HG03521 (cell line): Measurements from ENCODE around the gene UNC93B1.
"Not testable (repeated sequence)": the region's sequence is repeated elsewhere in the genome, so short reads cannot be mapped to it uniquely, and the experiment has no call there.

Experiments used
- ATAC-seq: cut with Tn5 transposase; IDR thresholded peaks from one replicate; pipeline ENCODE4 v1.9.1; 2021; ENCODE audit warnings: mild to moderate bottlenecking, moderate library complexity; ENCODE audit not compliant: unreplicated experiment

Gene UNC93B1

DNA sequence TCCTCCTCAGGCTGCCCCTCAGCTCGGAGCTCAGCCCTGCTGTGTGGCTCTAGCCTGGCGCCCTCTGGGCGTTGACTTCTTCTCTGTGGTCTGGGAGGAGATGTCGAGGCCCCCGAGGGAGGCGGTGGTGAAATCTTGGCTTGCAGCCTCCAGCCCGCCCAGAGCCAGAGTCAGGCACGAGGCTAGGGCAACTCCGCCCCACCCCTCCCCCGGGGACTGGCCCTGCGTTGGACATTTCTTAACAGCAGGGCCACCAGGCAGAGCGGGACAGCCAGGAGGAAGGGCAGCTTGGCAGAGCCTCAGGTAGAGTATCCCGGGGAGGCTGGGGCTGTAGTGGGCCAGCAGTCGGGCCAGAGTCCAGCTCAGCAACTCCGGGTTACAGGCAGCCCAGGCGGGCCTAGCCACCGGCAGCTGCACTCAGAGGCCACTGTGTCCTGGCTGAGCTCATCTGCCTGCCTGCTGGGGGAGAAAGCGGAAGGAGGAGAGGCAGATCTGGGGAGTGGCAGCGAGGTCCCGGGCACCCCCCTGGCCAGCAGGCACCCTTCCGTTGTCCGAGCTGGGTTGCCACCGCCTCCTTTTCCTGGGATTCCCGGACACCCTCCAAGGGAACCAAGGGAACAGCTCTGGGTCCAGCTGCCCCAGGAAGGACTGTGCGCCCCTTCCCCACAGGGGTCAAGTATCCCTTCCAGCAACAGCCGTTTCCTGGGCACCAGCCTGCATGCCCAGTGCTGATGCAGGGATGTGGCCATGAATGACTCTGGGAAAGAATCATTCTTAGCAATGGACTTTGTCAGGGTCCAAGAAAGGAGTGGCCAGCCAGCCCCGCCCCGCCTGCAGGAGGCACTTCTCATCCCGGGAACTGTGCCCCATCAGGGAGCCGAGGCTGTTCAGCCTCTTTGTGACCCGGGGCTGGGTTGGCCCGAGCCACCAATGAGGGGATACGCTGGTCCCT lies 6.5 kb upstream of the UNC93B1 start, which contains the start of gene ALDH3B1:
ALDH3B1 (plus strand) TSS at position 238 of the 952 bp plus-strand sequence. CDS start 4,971 bp downstream, outside the sequence.
- ATAC-seq: no peak

GRCh38 chr11:68009391-68010089 lies 5.6 kb upstream of the UNC93B1 start:
- no peak for ATAC-seq

DNA sequence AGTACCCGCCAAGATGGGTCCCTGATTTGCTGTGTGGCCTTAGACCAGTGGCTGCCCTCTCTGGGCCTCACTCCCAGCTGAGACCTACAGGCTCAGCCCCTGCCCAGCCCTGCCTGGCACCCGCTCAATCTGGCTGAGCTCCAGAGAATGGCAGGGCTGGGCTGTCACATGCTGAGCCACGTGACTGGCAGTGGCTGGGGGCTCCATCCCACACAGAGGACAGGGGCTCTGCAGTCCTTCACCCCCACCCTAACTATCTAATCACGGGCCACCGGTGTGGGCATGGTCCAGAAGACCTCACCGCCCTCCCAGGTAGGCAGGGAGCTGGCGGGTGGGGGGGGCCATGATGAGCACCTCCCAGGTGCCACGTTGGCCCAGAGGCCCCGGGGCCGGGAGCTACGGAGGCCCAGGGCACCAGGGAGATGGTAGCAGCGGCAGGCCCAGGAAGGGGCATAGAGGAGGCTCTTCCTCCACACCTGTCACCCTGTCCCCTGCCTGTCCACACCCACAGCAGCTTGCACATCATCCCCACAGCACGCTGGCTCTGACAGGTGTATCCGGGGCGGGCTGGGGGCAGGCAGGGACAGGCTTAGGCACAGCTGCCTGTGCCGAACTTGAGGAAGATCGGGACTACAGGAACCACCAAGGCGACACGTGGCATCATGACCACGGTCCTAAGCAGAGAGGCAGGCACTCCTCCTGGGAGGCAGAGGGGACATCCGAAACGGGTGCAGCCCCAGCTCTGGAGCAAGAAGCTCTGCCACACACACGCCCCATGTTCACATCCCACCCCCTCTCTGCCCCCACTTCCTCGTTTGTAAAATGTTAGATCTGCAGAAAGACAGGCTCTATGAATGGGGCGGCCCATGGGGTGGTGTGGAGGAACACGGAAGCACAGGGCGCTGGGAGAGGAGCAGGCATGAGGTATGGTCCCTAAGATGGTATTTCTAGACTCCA lies 4.8 kb upstream of the UNC93B1 start:
- ATAC-seq: no peak

- no peak for ATAC-seq
Observed at GRCh38 chr11:68007498-68008380, 3.8 kb upstream of the UNC93B1 start.

GRCh38 chr11:68006606-68007166 lies 2.8 kb upstream of the UNC93B1 start:
- no peak for ATAC-seq

- no peak for ATAC-seq
Observed at GRCh38 chr11:68004551-68005335, 846 bp upstream of the UNC93B1 start.

DNA sequence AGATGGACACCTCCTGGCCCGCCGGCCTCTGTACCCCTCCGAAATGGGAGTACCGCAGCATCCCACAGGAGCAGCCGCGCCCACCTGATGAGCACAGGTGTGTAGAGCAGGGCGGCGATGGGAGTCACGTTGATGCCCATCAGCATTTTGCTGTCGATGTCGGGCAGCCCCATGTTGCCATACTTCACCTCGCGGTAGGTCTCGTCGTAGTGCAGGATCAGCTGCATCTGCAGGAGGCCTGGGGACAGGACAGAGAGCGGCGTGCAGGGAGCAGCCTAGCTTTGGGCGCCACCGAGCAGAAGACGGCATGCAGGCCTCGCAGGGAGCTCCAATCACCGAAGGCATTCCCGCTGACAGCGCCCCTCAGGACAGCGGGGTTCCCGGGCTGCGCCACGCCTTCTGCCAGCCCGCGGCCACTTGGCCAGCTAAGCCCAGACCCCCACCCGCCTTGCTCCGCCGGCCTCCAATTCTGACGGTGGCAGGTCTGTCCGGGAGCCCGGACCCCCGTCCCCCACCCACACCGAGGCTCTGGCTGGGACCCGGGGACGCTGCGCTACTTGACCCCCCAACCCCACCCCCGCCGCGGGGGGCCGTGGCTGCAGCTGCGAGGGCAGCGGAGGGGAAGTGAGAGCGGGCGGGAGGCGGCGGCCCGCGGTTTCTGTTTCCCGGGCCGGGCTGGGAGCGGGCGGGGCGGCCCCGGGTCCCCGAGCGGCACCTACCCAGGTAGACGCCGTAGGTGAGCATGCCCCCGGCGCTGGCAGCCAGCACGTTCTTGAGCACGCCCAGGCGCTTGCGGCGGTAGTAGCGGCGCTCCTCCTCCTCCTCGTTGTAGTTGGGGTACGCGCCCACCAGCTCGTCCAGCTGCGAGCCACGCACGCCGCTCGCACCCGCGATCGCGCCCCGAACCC lies 705 bp downstream of the UNC93B1 start:
- peak; percentile 32 for ATAC-seq

- ATAC-seq: no peak
Observed at GRCh38 chr11:68002575-68002937, 1.3 kb downstream of the UNC93B1 start.

GRCh38 chr11:67999704-68000103 lies 4.2 kb downstream of the UNC93B1 start:
- no peak for ATAC-seq

DNA sequence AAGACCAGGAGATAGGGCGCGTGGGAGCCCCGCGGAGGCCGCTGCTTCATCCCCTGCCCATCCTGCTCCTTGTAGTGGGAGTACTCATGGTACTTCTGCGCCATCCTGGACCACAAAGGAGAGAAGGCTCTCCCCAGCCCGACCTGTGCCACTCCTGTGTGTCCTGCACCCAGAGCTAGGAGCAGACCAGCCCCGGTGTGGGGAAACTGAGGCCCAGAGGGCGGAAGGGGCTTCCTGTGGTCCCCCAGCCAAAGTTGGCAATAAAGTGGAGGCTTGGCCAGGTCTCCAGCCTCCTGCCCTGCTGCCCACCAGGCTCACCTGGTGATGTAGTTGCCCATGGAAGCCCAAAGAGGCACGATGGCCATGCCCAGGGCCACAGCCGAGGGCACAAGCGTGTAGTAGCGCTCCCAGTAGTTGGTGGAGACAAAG lies 4.7 kb downstream of the UNC93B1 start:
- ATAC-seq: no peak

- ATAC-seq: no peak
Observed at GRCh38 chr11:67998150-67999045, 5.5 kb downstream of the UNC93B1 start.

DNA sequence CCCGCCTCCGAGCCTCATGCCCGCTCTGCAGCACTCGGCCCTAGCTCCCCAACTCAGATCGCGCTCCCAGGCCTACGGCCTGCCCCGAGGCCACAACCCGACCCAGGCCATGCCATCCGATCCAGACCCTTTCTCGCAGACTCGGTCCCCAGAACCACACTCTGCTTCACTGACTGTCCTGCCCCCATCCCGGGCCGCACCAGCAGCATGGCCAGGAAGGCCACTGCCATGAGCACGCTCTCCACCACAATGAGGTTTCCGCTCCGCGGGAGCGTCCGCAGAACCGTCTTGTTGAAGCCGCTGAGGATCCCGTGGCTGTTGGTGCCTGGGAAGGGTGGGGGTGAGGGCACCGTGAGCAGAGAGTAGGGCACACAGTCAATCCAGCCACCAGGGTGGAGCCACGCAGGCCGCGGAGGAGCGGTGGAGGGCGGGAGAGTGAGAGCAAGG lies 6.4 kb downstream of the UNC93B1 start:
- ATAC-seq: no peak

DNA sequence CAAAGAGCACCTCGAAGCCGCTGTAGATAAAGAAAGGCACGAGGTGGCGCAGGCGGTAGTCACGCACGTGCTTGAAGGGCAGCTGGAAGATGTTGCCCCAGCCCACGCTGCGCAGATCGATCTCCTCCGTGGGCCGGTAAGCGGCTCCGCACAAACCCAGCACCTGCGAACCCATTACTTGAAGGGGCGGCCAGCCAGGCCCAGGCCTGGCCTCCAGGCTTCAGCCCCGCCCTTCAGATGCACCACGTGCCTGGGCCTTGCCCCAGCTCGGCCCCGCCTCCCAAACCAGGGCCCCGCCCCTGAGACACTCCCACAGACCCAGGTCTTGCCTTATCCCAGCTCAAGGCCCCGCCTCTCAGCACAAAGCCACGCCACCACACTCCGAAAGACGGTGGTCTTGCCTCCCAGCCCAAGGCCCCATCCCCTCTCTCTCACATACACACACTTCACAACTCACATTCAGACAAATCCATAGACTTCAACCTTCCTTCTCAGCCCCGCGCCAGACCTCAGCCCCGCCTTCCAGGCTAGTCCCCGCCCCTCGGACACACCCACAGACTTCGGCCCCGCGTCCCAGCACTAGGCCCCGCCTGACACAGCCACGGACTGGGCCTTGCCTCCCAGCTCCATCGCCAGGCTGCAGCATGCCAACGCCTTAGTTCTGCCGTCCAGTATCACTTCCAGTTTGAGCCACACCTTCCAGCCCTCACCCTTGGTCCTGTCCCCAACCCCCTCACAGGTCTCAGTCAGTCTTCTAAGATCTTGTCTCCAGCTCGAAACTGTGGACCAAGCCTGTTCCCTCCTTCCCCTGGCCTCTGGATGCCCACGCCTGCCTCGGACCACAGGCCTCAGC lies 7.0 kb downstream of the UNC93B1 start:
- no peak for ATAC-seq

DNA sequence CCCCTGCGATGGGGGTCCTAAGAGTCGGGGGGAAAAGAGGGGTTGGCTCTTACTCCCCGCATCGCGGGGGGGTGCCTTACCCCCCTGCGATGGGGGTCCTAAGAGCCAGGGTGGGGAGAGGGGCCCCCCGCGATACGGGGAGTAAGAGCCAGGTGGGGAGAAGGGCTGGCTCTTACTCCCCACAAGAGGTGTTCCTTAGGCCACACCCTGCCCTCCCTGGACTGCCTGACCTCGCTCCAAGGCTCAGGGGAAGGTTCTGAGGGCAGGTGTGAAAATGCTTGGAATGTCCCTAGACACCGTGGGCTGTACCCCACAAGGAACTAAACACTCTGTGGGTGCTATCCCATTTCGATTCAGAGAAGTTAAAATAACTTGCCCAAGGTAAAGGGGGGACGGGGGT lies 7.8 kb downstream of the UNC93B1 start:
- ATAC-seq: no peak

DNA sequence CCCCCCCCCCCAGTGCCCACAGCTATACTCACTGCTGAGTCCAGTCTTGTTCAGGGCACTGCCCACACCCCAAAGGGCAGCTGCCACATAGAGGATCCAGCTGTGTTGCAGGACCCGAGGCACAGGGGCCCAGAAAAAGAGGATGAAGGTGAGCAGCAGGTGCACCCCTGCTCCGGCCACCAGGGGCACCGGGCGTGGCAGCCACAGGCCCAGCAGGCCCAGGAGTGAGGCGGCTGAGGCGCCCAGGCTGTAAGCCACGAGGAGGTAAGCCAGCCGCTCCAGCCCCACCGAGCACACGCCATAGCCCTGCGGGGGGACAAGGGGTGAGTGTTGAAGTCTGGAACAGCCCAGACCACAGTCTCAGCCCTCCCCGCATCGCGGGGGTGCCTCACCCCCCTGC lies 8.3 kb downstream of the UNC93B1 start:
- not testable (repeated sequence) for ATAC-seq

- not testable (repeated sequence) for ATAC-seq
Observed at GRCh38 chr11:67995129-67995528, 8.8 kb downstream of the UNC93B1 start.
